ENCODE measurements around the gene PAX7. TPM values are rescaled to one million over a fixed set of nuclear protein-coding genes. Genes with fewer than 3 reads are reported as not detected.
"Not testable (repeated sequence)": the region's sequence is repeated elsewhere in the genome, so short reads cannot be mapped to it uniquely, and the experiment has no call there.

The PAX7 gene
- total and polyA plus RNA-seq, 11 donors = not detected

GRCh38 chr1:18739408-18739807 lies 108.8 kb downstream of the PAX7 start:
- no peaks in the 10 kb centered on the region for H3K36me3 ChIP-seq
- DNase-seq (no peak), ATAC-seq (no peak)
- H3K4me1 ChIP-seq = no peaks in the 10 kb centered on the region
- no peak overlapping the region for H3K27ac ChIP-seq
- H3K27me3 ChIP-seq = peaks cover 4 to 70% (median 24%) of the 10 kb centered on the region in 9 donors
- TF ChIP-seq POLR2A (IDR thresholded peaks at IDR 0.05) = no peak
- no peak for TF ChIP-seq CTCF (IDR thresholded peaks at IDR 0.05)
- H3K9me3 ChIP-seq = no peaks in the 10 kb centered on the region
- no peak overlapping the region for H3K4me3 ChIP-seq
- 56 to 69% (median 63%) methylated on average over 6 of the region's 6 CpGs for WGBS, 4 donors
- intact Hi-C loops (cut with DNase I) = no loop called here

GRCh38 chr1:18739897-18740296 lies 109.3 kb downstream of the PAX7 start:
- TF ChIP-seq CTCF (IDR thresholded peaks at IDR 0.05) (no peak), POLR2A (IDR thresholded peaks at IDR 0.05) (no peak)
- WGBS, 4 donors = 57 to 68% (median 62%) methylated on average over 15 of the region's 15 CpGs
- Histone ChIP-seq H3K4me3 (no peak overlapping the region), H3K36me3 (no peaks in the 10 kb centered on the region), H3K27me3 (peaks cover 2 to 65% (median 22%) of the 10 kb centered on the region in 9 donors), H3K9me3 (no peaks in the 10 kb centered on the region), H3K27ac (no peak overlapping the region), H3K4me1 (no peaks in the 10 kb centered on the region)
- DNase-seq (no peak), ATAC-seq (no peak)
- intact Hi-C loops (cut with DNase I) = no loop called here

GRCh38 chr1:18740617-18741016 lies 110.0 kb downstream of the PAX7 start:
- TF ChIP-seq CTCF (IDR thresholded peaks at IDR 0.05) (no peak), POLR2A (IDR thresholded peaks at IDR 0.05) (no peak)
- Histone ChIP-seq H3K9me3 (no peaks in the 10 kb centered on the region), H3K27me3 (peaks cover 0 to 58% (median 19%) of the 10 kb centered on the region in 9 donors), H3K27ac (no peak overlapping the region), H3K4me1 (no peaks in the 10 kb centered on the region), H3K4me3 (no peak overlapping the region), H3K36me3 (no peaks in the 10 kb centered on the region)
- WGBS, 4 donors = 67 to 86% (median 76%) methylated on average over 1 of the region's 1 CpG
- no peak for DNase-seq
- no peak for ATAC-seq
- intact Hi-C loops (cut with DNase I) = no loop called here

- no peaks in the 10 kb centered on the region for H3K4me1 ChIP-seq
- 32 to 40% (median 38%) methylated on average over 7 of the region's 7 CpGs for WGBS, 4 donors
- intact Hi-C loops (cut with DNase I) = no loop called here
- H3K36me3 ChIP-seq = no peaks in the 10 kb centered on the region
- no peak overlapping the region for H3K4me3 ChIP-seq
- peaks cover 0 to 59% (median 19%) of the 10 kb centered on the region in 9 donors for H3K27me3 ChIP-seq
- DNase-seq (no peak), ATAC-seq (no peak)
- no peaks in the 10 kb centered on the region for H3K9me3 ChIP-seq
- TF ChIP-seq POLR2A (IDR thresholded peaks at IDR 0.05) (no peak), CTCF (IDR thresholded peaks at IDR 0.05) (no peak)
- no peak overlapping the region for H3K27ac ChIP-seq
Measured at GRCh38 chr1:18743233-18743632, 112.6 kb downstream of the PAX7 start.

- H3K27me3 ChIP-seq = peaks cover 0 to 58% (median 13%) of the 10 kb centered on the region in 9 donors
- H3K36me3 ChIP-seq; H3K4me1 ChIP-seq; ATAC-seq; H3K4me3 ChIP-seq; H3K9me3 ChIP-seq; DNase-seq; intact Hi-C loops (cut with DNase I); H3K27ac ChIP-seq: not testable (repeated sequence)
- WGBS, 4 donors = 79 to 92% (median 84%) methylated on average over 1 of the region's 1 CpG
Measured at GRCh38 chr1:18744381-18744780, 113.7 kb downstream of the PAX7 start.

Measured in heart left ventricle (tissue), 16 donors.